HepG2 (cell line): ENCODE results near the gene RCHY1. TPM values are rescaled to one million over a fixed set of nuclear protein-coding genes. Genes with fewer than 3 reads are reported as not detected.
A peak's percentile ranks its signal among the peaks of the same experiment; 100 is the strongest.

Experiments
- CEBPG ChIP-seq: IDR thresholded peaks from 2 replicates; pipeline ENCODE4 v1.6.1; 2016
- GMEB2 ChIP-seq: IDR thresholded peaks from 2 replicates; pipeline ENCODE4 v1.6.1; 2016; ENCODE audit warnings: missing biosample characterization, missing genetic modification reagents, low read depth
- IRX3 ChIP-seq: sonication (generic); formaldehyde crosslinking; IDR thresholded peaks from 2 replicates; pipeline ENCODE4 v1.8.1; 2023; ENCODE audit warnings: mild to moderate bottlenecking, low read depth, missing genetic modification reagents, borderline replicate concordance
- KIAA2018 ChIP-seq: sonication (generic); formaldehyde crosslinking; IDR thresholded peaks from 2 replicates; pipeline ENCODE4 v1.5.0; 2020; ENCODE audit warnings: mild to moderate bottlenecking, missing genetic modification reagents, borderline replicate concordance
- RARG ChIP-seq: sonication (generic); formaldehyde crosslinking; IDR thresholded peaks from 2 replicates; pipeline ENCODE4 v1.4.0; 2020; ENCODE audit warnings: low read depth, mild to moderate bottlenecking, missing genetic modification reagents
- ZNF407 ChIP-seq: sonication (generic); formaldehyde crosslinking; IDR thresholded peaks from one replicate; pipeline ENCODE4 v1.5.1; 2020; ENCODE audit warnings: mild to moderate bottlenecking, missing genetic modification reagents; ENCODE audit errors: not compliant biosample characterization
- ZNF564 ChIP-seq: sonication (generic); formaldehyde crosslinking; IDR thresholded peaks from 2 replicates; pipeline ENCODE4 v1.8.1; 2023; ENCODE audit warnings: mild to moderate bottlenecking, missing genetic modification reagents
- ZNF598 ChIP-seq: sonication (generic); formaldehyde crosslinking; IDR thresholded peaks from 2 replicates; pipeline ENCODE4 v1.5.1; 2020; ENCODE audit warnings: mild to moderate bottlenecking, missing genetic modification reagents, borderline replicate concordance
- ZNF782 ChIP-seq: sonication (generic); formaldehyde crosslinking; IDR thresholded peaks from 2 replicates; pipeline ENCODE4 v1.4.0; 2020; ENCODE audit warnings: missing genetic modification reagents, mild to moderate bottlenecking, borderline replicate concordance
- polyA plus RNA-seq, 8 experiments: library from polyadenylated mRNA; depleted of rRNA in 3 of 8; stranded (reverse) in 7 of 8; unstranded in 1 of 8; fragments of >200 nt; fragmentation: Illumina TruSeq in 4 of 8; extraction: Trizol in 4 of 8; gene quantifications; 2 replicates each; pipeline versions ENCODE4 v1.2.1 to v1.2.3, GENCODE V29; 2011 to 2016; ENCODE audit warnings: low read depth in 4 of 8, missing spikeins in 1 of 8, mixed read lengths in 1 of 8; ENCODE audit not compliant: insufficient read depth in 1 of 8
- total RNA-seq, 5 experiments: library from RNA; depleted of rRNA; stranded (reverse); fragments of >200 nt; fragmentation: Illumina TruSeq; extraction: Trizol; gene quantifications; 2 replicates each; pipeline ENCODE4 v1.2.3, GENCODE V29; 2016; ENCODE audit warnings: low read depth in 1 of 5

RCHY1 gene
- total and polyA plus RNA-seq, 2 of the 13 experiments (the other 11 are each of a cell fraction or from before 2014, with no cell fraction given): 19.9 to 30.5 TPM

- no peak for TF ChIP-seq KIAA2018 (CRISPR knock-in tag)
- peak; percentile 75; the same call in 1 of the 2 replicates for TF ChIP-seq ZNF598 (CRISPR knock-in tag)
- TF ChIP-seq GMEB2 (CRISPR knock-in tag): peak; percentile 77; the same call in 1 of the 2 replicates
- peak; percentile 70; the same call in 1 of the 2 replicates for TF ChIP-seq ZNF564 (CRISPR knock-in tag)
- TF ChIP-seq IRX3 (CRISPR knock-in tag): peak; percentile 42; the same call in 1 of the 2 replicates
- peak; percentile 26; the same call in 1 of the 2 replicates for TF ChIP-seq ZNF782 (CRISPR knock-in tag)
- peak; percentile 19 for TF ChIP-seq ZNF407 (CRISPR knock-in tag)
- TF ChIP-seq CEBPG (CRISPR knock-in tag): no peak
- TF ChIP-seq RARG (CRISPR knock-in tag): 0 out of 2 replicates have a peak, but pooled peaks have one; percentile 41
Measured at GRCh38 chr4:75514131-75514948, at the start of gene RCHY1, which contains the start of gene THAP6 (continued).
